Mucosa of descending colon (tissue), 3 donors: ENCODE measurements around the gene TIMM17A. TPM values are rescaled to one million over a fixed set of nuclear protein-coding genes. Genes with fewer than 3 reads are reported as not detected.

ENCODE experiments used
- ATAC-seq: fragments of 200-7000 bp; cut with Tn5 transposase; one replicate; pipeline ENCODE4 v1.9.1; 2020; ENCODE audit warnings: mild to moderate bottlenecking, moderate library complexity
- DNase-seq, 3 donors: peaks; one replicate each; pipeline ENCODE4 v3.0.0-alpha.2; 2020
- H3K36me3 ChIP-seq: fragments of 200-600 bp; one replicate; pipeline ENCODE4 v1.8.0; 2021; ENCODE audit warnings: low read depth, mild to moderate bottlenecking
- H3K4me1 ChIP-seq: fragments of 200-600 bp; one replicate; pipeline ENCODE4 v1.8.0; 2021; ENCODE audit warnings: low read depth, mild to moderate bottlenecking
- H3K4me3 ChIP-seq: fragments of 200-600 bp; one replicate; pipeline ENCODE4 v1.8.0; 2021; ENCODE audit warnings: mild to moderate bottlenecking
- H3K9me3 ChIP-seq: fragments of 200-600 bp; one replicate; pipeline ENCODE4 v1.8.0; 2021; ENCODE audit warnings: mild to moderate bottlenecking
- intact Hi-C, 2 donors: fragments of 100-400 bp; cut with DNase I in 1 of 2; cut with micrococcal nuclease in 1 of 2; formaldehyde crosslinking; loops; one replicate each; pipeline versions ENCODE4 v1.11.0 to v1.11.1; 2022; cut with DNase I, micrococcal nuclease
- total RNA-seq, 3 donors: library from RNA; stranded (reverse); fragmentation: NEBNext Ultra II Directional in 2 of 3; extraction: Animal tissue kit (Norgen Biotek cat#: 25700) in 2 of 3; gene quantifications; one replicate each; pipeline versions ENCODE4 v1.2.1 to v1.2.4, GENCODE V29; 2021 to 2023
- TF ChIP-seq, protein P1 (sequence below): fragments of 200-600 bp; IDR thresholded peaks from one replicate; pipeline ENCODE4 v1.8.0; 2022; ENCODE audit warnings: antibody characterized with exemption, mild to moderate bottlenecking
- donor health status: DM: no; HTN: no; CAD: no; lungs with moderate emphysema.
- donor health status: DM: no; HTN: no; CAD: no.
- donor health status: DM: no; HTN: yes; CAD: no.

Gene TIMM17A
- total RNA-seq, 3 donors from 2014 or later: 41.1 to 59.5 (median 49.9) TPM

DNA sequence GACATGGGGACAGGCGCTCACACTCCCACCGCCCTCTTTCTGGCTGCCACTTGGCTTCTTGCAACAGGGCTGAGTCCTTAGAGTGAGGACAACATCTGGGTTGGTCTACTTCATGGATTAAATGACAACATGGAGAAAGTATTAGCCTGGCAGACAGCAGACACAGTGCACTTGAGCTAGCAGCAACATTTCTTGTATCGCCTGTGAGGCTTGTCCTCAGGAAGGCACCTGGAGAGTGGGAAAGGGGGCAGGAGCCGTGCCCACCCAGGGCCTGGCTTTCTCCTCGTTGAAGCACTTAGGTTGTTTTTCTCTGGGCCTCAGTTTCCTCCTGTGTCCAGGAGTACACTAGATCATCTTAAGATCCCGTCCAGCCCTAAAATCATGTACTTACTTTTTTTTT is 58.8 kb downstream of the TIMM17A start:
- intact Hi-C loops: no loop called here
- DNase-seq: no peak
- TF ChIP-seq, protein P1, sequence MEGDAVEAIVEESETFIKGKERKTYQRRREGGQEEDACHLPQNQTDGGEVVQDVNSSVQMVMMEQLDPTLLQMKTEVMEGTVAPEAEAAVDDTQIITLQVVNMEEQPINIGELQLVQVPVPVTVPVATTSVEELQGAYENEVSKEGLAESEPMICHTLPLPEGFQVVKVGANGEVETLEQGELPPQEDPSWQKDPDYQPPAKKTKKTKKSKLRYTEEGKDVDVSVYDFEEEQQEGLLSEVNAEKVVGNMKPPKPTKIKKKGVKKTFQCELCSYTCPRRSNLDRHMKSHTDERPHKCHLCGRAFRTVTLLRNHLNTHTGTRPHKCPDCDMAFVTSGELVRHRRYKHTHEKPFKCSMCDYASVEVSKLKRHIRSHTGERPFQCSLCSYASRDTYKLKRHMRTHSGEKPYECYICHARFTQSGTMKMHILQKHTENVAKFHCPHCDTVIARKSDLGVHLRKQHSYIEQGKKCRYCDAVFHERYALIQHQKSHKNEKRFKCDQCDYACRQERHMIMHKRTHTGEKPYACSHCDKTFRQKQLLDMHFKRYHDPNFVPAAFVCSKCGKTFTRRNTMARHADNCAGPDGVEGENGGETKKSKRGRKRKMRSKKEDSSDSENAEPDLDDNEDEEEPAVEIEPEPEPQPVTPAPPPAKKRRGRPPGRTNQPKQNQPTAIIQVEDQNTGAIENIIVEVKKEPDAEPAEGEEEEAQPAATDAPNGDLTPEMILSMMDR: no peak
- H3K4me1 ChIP-seq: peaks cover 8% of the 10 kb centered on the region
- no peaks in the 10 kb centered on the region for H3K36me3 ChIP-seq
- H3K9me3 ChIP-seq: no peaks in the 10 kb centered on the region
- peak overlapping the region; percentile 81 for H3K4me3 ChIP-seq
- no peak for ATAC-seq

DNA sequence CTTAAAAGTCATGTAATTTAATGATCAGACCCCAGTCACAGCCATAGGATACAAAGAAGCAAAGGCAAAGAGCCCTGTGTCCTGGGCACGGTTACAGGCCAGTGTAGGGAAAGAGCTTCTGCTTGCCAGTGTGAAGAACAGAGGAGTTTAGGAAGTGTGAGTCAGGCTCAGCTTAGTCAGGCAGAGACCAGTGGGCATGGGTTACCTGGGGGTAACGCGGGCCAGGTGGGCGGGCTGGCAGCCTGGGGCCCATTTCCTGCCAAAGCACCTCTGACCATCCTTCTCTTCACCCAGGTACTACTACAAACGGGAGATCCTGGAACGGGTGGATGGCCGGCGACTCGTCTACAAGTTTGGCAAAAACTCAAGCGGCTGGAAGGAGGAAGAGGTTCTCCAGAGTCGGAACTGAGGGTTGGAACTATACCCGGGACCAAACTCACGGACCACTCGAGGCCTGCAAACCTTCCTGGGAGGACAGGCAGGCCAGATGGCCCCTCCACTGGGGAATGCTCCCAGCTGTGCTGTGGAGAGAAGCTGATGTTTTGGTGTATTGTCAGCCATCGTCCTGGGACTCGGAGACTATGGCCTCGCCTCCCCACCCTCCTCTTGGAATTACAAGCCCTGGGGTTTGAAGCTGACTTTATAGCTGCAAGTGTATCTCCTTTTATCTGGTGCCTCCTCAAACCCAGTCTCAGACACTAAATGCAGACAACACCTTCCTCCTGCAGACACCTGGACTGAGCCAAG is 59.8 kb downstream of the TIMM17A start:
- no peaks in the 10 kb centered on the region for H3K36me3 ChIP-seq
- peaks cover 15% of the 10 kb centered on the region for H3K4me1 ChIP-seq
- H3K9me3 ChIP-seq: no peaks in the 10 kb centered on the region
- intact Hi-C loops: no loop called here
- ATAC-seq: no peak
- peak in 2 of 3 donors; percentile 51 to 64 for DNase-seq
- no peak overlapping the region for H3K4me3 ChIP-seq
- TF ChIP-seq, protein P1: no peak

DNA sequence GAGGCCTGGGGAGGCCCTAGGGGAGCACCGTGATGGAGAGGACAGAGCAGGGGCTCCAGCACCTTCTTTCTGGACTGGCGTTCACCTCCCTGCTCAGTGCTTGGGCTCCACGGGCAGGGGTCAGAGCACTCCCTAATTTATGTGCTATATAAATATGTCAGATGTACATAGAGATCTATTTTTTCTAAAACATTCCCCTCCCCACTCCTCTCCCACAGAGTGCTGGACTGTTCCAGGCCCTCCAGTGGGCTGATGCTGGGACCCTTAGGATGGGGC is 60.3 kb downstream of the TIMM17A start:
- intact Hi-C loops: no loop called here
- no peak overlapping the region for H3K4me3 ChIP-seq
- no peaks in the 10 kb centered on the region for H3K9me3 ChIP-seq
- H3K36me3 ChIP-seq: no peaks in the 10 kb centered on the region
- TF ChIP-seq, protein P1: no peak
- ATAC-seq (no peak), DNase-seq (peak in 1 of 3 donors; percentile 53)
- peaks cover 15% of the 10 kb centered on the region for H3K4me1 ChIP-seq

DNA sequence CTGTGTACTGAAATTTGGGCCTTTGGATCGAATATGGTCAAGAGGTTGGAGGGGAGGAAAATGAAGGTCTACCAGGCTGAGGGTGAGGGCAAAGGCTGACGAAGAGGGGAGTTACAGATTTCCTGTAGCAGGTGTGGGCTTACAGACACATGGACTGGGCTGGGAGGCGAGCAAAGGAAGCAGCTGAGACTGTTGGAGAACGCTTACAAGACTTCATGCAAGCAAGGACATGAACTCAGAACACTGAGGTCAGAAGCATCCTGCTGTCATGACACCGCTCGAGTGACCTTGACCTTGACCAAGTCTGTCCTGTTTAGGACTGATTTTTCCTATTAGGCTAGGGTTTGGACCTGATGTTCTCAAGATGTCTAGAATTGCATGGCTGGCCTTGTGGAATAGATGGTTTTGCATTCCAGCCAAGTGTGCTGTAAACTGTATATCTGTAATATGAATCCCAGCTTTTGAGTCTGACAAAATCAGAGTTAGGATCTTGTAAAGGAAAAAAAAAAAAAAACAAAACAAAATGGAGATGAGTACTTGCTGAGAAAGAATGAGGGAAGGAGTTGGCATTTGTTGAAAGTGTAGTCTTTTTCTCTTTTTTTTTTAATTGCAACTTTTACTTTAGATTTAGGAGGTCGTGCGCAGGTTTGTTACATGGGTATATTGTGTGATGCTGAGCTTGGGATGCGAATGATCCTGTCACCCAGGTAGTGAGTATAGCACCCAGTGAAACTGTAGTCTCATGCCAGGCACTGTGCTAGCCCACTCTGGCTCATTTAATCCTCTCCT is 60.9 kb downstream of the TIMM17A start:
- TF ChIP-seq, protein P1: no peak
- Histone ChIP-seq H3K4me3 (no peak overlapping the region), H3K4me1 (peaks cover 15% of the 10 kb centered on the region), H3K36me3 (no peaks in the 10 kb centered on the region), H3K9me3 (no peaks in the 10 kb centered on the region)
- intact Hi-C loops: no loop called here
- DNase-seq: peak in 2 of 3 donors; percentile 58 to 62
- ATAC-seq: no peak

DNA sequence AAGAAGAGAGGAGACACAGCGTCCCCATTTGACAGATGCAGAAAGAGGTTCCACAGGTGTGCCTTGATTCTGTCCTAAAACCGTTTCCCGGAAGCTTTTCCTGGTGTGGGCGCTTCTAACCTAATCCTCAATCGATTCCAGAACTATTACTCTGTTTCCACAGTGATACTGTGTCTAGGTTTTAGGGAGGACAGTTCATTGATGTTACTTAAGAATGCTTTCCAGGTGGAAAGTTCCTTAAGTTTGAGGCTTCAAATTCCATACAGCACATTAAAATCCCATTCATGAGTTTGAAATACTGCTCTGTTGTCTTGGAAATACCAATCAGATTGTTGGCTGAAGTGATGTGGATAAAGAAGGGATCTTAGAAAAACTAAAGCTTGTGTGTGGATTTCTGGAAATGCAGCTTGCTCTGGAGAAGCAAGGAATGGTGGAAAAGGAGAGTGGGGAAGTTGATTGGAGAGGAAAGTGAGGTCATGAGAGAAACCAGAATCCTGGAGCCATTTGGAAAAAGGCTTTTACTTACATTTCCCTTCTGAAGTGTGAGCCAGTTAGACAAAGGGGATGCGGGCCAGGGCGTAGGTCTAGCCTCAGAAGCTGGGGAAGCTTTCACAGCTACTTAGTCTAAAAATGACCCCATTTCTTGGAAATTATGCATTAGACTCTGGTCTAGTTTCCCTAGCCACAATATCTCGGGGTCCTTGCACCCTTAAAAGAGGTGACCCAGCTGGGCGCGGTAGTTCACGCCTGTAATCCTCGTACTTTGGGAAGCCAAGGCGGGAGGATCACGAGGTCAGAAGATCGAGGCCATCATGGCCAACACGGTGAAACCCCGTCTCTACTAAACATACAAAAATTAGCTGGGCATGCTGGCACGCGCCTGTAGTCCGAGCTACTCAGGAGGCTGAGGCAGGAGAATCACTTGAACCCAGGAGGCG is 61.8 kb downstream of the TIMM17A start:
- intact Hi-C loops: no loop called here
- TF ChIP-seq, protein P1: no peak
- ATAC-seq (no peak), DNase-seq (peak in 1 of 3 donors; percentile 73)
- H3K4me1 ChIP-seq: peaks cover 15% of the 10 kb centered on the region
- H3K9me3 ChIP-seq: no peaks in the 10 kb centered on the region
- H3K36me3 ChIP-seq: no peaks in the 10 kb centered on the region
- no peak overlapping the region for H3K4me3 ChIP-seq
